Erythroblast (primary cell): ENCODE measurements around the gene DHRSX.

Experiments
- GATA1 ChIP-seq: IDR thresholded peaks from 2 replicates; pipeline ENCODE4 v1.6.1; 2011; ENCODE audit warnings: low read depth, mild to moderate bottlenecking, control low read depth, low read length, moderate library complexity
- POLR2A ChIP-seq: IDR thresholded peaks from 2 replicates; pipeline ENCODE4 v1.6.1; 2011; ENCODE audit warnings: mild to moderate bottlenecking, low read length

DNA sequence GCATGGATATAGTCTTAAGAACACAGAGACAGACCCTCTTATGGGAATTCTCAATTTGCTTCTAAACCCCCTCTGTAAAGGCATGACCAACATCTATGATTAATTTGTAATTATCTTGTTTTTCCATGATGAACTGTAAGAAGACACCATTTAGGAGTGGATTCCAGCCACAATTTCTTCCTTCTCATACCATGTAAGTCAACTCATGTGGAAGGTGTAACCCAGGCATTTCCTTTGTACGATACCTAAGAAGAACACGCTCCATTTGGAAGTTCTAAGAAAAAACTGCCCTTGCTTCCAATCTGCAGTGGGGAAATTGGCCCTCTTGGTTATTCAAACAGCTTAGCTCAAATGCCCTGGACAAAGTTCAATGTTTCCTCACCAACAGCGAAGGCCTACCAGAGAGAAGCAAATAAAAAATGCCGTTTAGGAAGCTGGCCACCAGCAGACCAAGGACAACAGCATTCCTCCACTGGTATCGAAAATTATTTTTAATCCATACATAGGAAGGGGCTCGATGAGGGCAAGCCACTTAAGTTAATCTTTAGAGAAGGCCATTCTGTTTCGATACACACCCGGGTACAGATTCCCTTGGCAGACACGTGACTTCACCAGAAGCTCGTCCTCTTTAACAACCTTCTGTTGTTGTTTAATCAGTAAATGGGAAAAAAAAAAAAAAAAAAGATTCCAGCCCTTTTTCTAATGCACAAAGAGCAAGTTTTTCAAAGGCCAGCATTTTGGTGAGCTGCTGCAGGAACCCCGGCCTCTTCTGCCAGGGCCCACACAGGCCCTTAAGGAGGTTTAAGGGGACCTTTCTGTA is 2.6 kb downstream of the DHRSX start:
- no peak for TF ChIP-seq POLR2A
- TF ChIP-seq GATA1 = no peak
